ENCODE data around the gene AMPH. TPM values are rescaled to one million over a fixed set of nuclear protein-coding genes. Genes with fewer than 3 reads are reported as not detected.

Gene AMPH
- total RNA-seq, 4 donors from 2014 or later = 5.0 to 11.8 (median 7.8) TPM

- H3K27ac ChIP-seq (replicated peaks in 1 of 4) = no peak overlapping the region
- H3K36me3 ChIP-seq = no peaks in the 10 kb centered on the region
- TF ChIP-seq POLR2AphosphoS5 (IDR thresholded peaks at IDR 0.05) (no peak), EP300 (IDR thresholded peaks at IDR 0.05) (no peak), CTCF (IDR thresholded peaks at IDR 0.05) (no peak), POLR2A (IDR thresholded peaks at IDR 0.05; ENCODE audit: low read depth) (no peak)
- no peak overlapping the region for H3K4me3 ChIP-seq
- no peak for DNase-seq (ENCODE audit: extremely low spot score)
- peaks cover 0 to 5% (median 0%) of the 10 kb centered on the region in 4 donors for H3K4me1 ChIP-seq
- WGBS = 76% methylated on average over 1 of the region's 1 CpG
- intact Hi-C loops (cut with DNase I) = no loop called here
- H3K27me3 ChIP-seq = no peaks in the 10 kb centered on the region
- no peaks in the 10 kb centered on the region for H3K9me3 ChIP-seq
Measured at GRCh38 chr7:38432080-38432479, 199.1 kb downstream of the AMPH start.

- H3K9me3 ChIP-seq = no peaks in the 10 kb centered on the region
- peaks cover 0 to 5% (median 0%) of the 10 kb centered on the region in 4 donors for H3K4me1 ChIP-seq
- no peak for DNase-seq (ENCODE audit: extremely low spot score)
- TF ChIP-seq CTCF (IDR thresholded peaks at IDR 0.05) (no peak), POLR2AphosphoS5 (IDR thresholded peaks at IDR 0.05) (no peak), EP300 (IDR thresholded peaks at IDR 0.05) (no peak), POLR2A (IDR thresholded peaks at IDR 0.05; ENCODE audit: low read depth) (no peak)
- H3K4me3 ChIP-seq = no peak overlapping the region
- intact Hi-C loops (cut with DNase I) = no loop called here
- no peaks in the 10 kb centered on the region for H3K36me3 ChIP-seq
- no peaks in the 10 kb centered on the region for H3K27me3 ChIP-seq
- H3K27ac ChIP-seq (replicated peaks in 1 of 4) = no peak overlapping the region
- WGBS = 95% methylated on average over 7 of the region's 7 CpGs
Measured at GRCh38 chr7:38429057-38429456, 202.1 kb downstream of the AMPH start.

GRCh38 chr7:38428041-38428440, 203.1 kb downstream of the AMPH start:
- no peak for DNase-seq (ENCODE audit: extremely low spot score)

GRCh38 chr7:38427279-38427955, 203.8 kb downstream of the AMPH start:
- peaks cover 0 to 5% (median 0%) of the 10 kb centered on the region in 4 donors for H3K4me1 ChIP-seq
- WGBS = 55% methylated on average over 4 of the region's 4 CpGs
- H3K4me3 ChIP-seq = no peak overlapping the region
- H3K27ac ChIP-seq (replicated peaks in 1 of 4) = no peak overlapping the region
- no peaks in the 10 kb centered on the region for H3K36me3 ChIP-seq
- intact Hi-C loops (cut with DNase I) = no loop called here
- TF ChIP-seq POLR2AphosphoS5 (IDR thresholded peaks at IDR 0.05) = no peak
- no peaks in the 10 kb centered on the region for H3K27me3 ChIP-seq
- H3K9me3 ChIP-seq = no peaks in the 10 kb centered on the region
- no peak for DNase-seq (ENCODE audit: extremely low spot score)

More at GRCh38 chr7:38428041-38428440, 203.1 kb downstream of the AMPH start:
- WGBS = 36% methylated on average over 1 of the region's 1 CpG
- Histone ChIP-seq H3K9me3 (no peaks in the 10 kb centered on the region), H3K4me1 (peaks cover 0 to 5% (median 0%) of the 10 kb centered on the region in 4 donors), H3K27me3 (no peaks in the 10 kb centered on the region), H3K4me3 (no peak overlapping the region), H3K36me3 (no peaks in the 10 kb centered on the region), H3K27ac (replicated peaks in 1 of 4) (no peak overlapping the region)
- intact Hi-C loops (cut with DNase I) = no loop called here
- TF ChIP-seq CTCF (IDR thresholded peaks at IDR 0.05) (no peak), EP300 (IDR thresholded peaks at IDR 0.05) (no peak), POLR2AphosphoS5 (IDR thresholded peaks at IDR 0.05) (no peak), POLR2A (IDR thresholded peaks at IDR 0.05; ENCODE audit: low read depth) (no peak)

GRCh38 chr7:38425509-38425908, 205.7 kb downstream of the AMPH start:
- Histone ChIP-seq H3K27me3 (no peaks in the 10 kb centered on the region), H3K4me3 (no peak overlapping the region), H3K36me3 (no peaks in the 10 kb centered on the region), H3K4me1 (peaks cover 0 to 5% (median 0%) of the 10 kb centered on the region in 4 donors), H3K27ac (replicated peaks in 1 of 4) (no peak overlapping the region), H3K9me3 (no peaks in the 10 kb centered on the region)
- TF ChIP-seq CTCF (IDR thresholded peaks at IDR 0.05) = no peak
- TF ChIP-seq POLR2A (IDR thresholded peaks at IDR 0.05; ENCODE audit: low read depth) = no peak
- TF ChIP-seq POLR2AphosphoS5 (IDR thresholded peaks at IDR 0.05) = no peak
- no peak for TF ChIP-seq EP300 (IDR thresholded peaks at IDR 0.05)
- 38% methylated on average over 2 of the region's 2 CpGs for WGBS
- intact Hi-C loops (cut with DNase I) = no loop called here
- DNase-seq (ENCODE audit: extremely low spot score) = no peak

All from esophagus muscularis mucosa (tissue), 4 donors.